GM19099 (cell line): Measurements from ENCODE around the gene CFDP1.

Source experiments
- POLR2A ChIP-seq: IDR thresholded peaks from 3 replicates; pipeline ENCODE4 v1.6.1; 2011; ENCODE audit warnings: low read depth; ENCODE audit not compliant: insufficient read length; ENCODE audit errors: extremely low read depth

The CFDP1 gene

DNA sequence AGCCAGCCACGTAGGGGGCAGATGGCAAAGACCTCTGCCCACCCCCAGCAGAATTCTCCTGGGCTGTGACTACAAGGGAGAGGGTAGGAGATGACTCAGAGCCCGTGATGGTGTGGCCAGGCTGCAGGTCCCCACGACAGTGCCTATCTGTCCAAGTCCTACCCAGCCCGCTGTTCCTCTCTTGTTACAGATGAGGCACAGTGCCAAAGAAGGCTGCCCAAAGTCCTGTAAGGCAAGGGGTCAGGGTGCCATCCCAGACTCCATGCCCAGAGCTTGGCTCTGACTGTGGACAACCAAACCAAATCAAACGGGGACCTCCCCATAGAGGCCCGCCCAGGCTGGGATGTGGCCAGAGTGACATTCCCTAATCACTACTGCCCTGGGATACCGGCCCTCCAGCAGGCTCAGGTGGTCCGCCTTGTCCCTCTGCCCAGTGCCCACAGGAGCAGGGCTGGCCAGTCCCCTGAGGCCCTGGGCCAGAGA is 169.3 kb downstream of the CFDP1 start:
- TF ChIP-seq POLR2A, result no peak

DNA sequence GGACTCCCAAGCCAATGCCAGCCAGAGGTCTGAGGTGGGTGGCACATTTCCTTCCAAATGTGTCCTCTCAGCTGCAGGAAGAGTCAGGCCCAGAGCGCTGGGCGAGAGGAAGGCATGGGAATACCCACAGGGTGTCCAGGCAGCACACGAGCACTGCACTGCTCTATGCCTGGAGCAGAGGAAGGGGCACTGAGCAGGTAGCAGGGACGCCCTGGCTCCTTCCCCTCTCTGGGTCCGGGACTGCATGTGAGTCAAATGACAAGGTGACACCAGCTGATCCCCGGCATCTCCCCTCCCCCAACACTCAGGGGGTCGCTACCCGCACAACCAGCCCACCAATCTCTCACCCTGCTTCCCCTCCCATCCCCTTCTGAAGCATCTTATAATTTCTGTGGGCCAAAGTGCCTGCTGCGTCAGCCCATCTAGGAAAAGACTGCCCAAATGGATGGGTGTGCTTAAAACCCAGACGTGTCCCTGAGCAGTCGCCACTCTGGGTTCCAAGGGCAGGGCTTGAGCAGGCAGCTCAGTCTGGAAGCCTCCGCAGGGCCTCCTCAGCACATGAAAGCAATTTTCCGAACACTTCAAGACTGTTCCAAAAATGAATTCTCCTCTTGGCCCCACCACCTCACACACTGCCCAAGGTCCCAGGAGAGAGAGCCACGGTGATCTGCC is 169.9 kb downstream of the CFDP1 start:
- TF ChIP-seq POLR2A, result no peak

DNA sequence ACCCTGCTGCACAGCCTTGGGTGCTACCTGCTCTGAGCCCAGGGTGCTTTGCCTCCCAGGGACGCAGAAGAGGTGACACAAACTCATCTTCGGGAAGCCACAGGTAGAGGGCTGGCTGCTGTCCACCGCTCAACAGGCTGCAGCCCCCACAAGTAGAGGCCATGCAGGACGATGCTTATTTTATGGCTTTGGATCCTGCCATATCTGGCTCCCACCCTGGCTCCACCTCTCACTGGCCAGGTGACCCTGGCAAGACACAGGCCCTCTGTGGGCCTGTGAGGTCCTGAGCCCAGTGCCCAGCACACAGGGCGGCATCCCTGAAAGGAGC is 170.5 kb downstream of the CFDP1 start:
- TF ChIP-seq POLR2A, result no peak

GRCh38 chr16:75262104-75262799 is 171.1 kb downstream of the CFDP1 start:
- no peak for TF ChIP-seq POLR2A

DNA sequence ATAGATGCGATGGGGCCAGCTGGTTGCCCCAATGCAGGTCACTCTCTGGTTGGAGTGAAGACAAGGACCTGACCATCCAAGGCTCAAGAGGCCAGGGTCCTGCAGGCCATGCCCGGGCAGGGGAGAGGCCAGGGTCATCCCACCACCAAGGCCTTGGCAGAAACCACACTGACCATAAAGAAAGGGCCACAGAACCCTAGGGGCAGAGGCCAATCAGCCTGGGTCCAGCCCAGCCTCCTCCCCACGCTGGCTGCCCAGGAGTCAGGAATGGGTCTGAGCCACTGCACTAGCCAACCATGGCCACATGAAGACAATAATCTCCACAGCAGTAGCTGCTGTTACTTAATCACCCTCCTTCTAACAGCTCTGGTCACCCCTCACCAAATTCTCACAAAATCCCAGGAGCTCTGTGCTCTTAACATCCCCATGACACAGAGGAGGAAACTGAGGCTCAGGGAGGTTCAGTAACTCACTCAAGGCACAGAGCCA is 171.7 kb downstream of the CFDP1 start:
- TF ChIP-seq POLR2A, result no peak

DNA sequence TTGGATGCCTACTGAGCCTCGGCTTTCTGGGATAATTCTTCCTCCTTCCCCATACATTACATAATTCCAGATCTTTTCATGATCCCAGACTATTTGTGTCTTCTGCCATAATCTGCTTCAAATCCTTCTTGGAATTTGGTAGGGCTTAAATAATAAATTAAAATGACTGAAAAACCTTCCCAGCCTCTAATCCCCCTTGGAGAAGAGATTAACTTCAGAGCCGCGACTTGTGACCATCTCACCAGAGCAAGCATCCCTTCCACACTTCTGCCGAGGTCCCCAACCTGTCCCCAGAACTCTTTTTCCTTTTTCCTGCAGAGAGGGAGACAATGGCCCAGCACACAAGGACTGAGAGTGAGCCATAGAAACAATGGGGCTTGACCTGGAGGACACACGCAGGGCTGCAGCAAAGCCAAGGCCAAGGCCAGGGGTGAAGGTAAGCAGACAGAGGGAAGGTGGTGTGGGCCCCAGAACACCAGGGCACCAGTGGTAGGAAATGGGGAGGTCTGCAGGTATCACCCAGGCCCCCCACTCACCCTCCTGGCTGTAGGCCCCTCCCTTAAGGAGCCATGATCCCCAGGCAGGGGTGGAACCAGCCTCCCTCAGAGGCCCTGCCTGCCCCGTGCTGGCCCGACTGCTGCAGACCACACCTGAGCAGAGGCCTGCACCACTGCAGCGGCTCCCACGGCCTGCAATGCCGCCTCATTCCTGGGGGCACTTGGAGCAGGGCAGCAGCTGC is 172.3 kb downstream of the CFDP1 start:
- no peak for TF ChIP-seq POLR2A

GRCh38 chr16:75258807-75259141 is 174.5 kb downstream of the CFDP1 start:
- TF ChIP-seq POLR2A, result no peak

GRCh38 chr16:75257886-75258806 is 175.2 kb downstream of the CFDP1 start:
- no peak for TF ChIP-seq POLR2A

DNA sequence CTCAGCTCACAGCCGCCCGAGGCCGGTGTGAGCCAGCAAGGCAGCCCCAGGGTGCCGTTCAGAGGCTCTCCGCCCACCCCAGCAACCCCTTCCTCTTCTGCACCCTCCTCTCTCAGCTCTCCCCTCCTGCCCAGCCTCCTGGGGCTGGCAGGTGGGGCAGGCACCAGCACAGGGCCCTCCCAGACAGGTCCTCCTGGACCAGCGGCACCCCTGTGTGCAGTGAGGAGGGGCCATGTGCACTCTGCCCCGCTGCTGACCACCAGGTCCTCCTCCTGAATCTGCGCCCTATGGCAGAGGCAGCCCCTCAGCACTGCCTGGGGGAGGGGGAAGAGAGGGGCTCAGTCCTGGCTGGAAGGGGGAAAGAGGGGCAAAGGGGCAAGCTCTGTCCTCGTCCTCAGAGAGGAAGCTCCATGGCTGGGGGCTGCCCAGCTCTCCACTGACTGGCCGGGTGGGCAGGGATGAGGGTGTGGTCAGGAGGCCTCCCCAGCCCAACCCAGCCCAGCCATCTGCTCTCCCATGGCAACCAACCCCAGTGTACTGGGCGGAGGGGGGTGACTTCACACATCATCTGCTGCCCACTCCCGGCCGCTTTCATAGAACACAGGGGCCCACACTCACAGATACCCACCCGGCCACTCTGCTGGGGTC is 176.5 kb downstream of the CFDP1 start:
- no peak for TF ChIP-seq POLR2A

GRCh38 chr16:75256059-75256571 is 177.2 kb downstream of the CFDP1 start:
- TF ChIP-seq POLR2A, result no peak

DNA sequence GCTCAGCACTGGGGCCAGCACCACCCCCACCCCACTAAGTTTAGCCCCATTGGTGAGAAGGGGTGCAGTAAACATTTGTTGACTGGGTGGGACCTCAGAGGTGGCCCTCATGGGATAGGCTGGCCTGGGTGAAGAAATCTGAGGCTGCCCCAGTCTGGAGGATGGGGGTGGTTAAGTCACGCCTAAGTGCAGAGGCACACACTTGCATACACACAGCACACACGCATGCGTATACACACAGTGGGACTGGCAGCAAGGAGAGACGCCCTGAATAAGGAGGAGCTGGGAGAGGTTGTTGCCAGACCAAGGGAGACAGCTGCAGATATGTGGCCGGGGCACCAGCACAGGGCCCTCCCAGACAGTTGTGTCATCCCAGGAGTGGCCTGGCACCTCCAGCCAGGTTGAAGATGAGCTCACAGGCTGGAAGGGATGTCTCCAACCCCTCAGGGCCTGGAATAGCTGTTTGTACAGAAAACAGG is 178.9 kb downstream of the CFDP1 start:
- no peak for TF ChIP-seq POLR2A

DNA sequence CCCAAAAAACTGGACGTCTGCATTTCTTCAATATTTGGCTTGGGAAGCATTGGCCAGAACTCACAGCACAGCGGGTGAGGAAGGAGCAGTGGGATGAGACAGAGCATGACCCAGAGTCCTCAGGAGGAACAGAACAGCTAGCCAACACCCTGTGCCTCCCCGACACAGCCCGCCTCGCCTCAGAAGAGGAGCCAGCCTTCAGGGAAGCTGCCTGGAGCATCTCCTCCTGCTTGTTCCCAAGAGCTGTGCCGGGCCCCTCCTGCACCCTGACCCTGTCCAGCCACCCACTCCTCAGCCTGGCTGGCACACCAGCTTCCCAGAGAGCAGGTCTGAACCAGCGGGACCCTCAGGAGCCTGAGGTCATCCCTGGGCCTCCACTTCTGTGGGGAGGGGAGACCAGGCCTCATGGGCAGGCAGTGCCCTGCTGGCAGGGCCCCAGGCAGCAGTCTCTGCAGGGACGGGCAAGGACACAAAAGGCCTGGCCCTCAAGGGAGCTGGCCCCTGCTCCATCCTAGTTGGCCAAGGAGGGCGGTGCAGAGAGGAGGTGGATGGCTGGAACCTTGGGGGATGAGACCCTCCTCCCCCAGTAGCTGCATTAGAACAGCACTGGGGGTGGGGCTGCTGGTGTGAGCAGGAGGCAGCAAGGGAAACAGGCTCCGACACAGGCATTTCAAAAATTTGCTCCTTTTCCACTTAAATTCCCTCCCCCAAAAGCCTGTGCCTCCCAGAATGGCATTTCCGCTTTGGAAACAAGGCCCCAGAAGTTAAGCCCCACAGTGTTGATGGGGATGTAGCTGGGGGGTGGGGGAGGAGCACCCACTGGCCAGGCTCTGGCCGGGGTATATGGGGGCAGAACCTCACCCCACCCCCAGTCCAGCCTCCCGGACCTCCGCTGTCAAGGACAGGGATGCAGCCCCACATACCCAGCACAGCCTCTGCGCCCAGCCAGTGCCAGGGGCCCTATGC is 180.1 kb downstream of the CFDP1 start:
- TF ChIP-seq POLR2A, result no peak
